Measurements from ENCODE around the gene SRP14. TPM values are rescaled to one million over a fixed set of nuclear protein-coding genes. Genes with fewer than 3 reads are reported as not detected.
"Not testable (repeated sequence)": the region's sequence is repeated elsewhere in the genome, so short reads cannot be mapped to it uniquely, and the experiment has no call there.

The SRP14 gene
- total RNA-seq, 1 experiment from 2014 or later, result 168 TPM

DNA sequence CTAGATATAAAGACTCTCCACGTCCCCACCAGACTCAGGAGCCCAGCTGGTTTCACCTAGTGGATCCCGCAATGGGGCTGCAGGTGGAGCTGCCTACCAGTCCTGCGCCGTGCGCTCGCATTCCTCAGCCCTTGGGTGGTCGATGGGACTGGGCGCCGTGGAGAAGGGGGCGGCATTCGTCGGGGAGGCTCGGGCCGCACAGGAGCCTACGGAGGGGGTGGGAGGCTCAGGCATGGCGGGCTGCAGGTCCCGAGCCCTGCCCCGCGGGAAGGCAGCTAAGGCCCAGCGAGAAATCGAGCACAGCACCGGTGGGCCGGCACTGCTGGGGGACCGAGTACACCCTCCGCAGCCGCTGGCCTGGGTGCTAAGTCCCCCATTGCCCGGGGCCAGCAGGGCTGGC is 35.7 kb upstream of the SRP14 start:
- H3K4me2 ChIP-seq (ENCODE audit: low read length); CTCF ChIA-PET; intact Hi-C loops (cut with micrococcal nuclease); RAD21 ChIA-PET (ENCODE audit: low non-redundant PET in 1 of 2, low total read pairs in 2 of 2, uncharacterized antibody in 2 of 2, unreplicated experiment in 2 of 2); BruUV-seq (replicated peaks); DNase-seq (ENCODE audit: low read depth, low spot score); H3K4me1 ChIP-seq (ENCODE audit: control insufficient read depth in 1 of 2, insufficient read depth in 2 of 2, low read length in 2 of 2); H3K4me3 ChIP-seq (replicated peaks in 1 of 2; ENCODE audit: low read depth in 1 of 2, low read length in 2 of 2); H3K9me3 ChIP-seq (ENCODE audit: control insufficient read depth in 1 of 2, insufficient read depth in 1 of 2, low read depth in 1 of 2, low read length in 2 of 2); H3K9me2 ChIP-seq (ENCODE audit: insufficient read depth); H2AFZ ChIP-seq (ENCODE audit: low read depth, low read length, poor library complexity, severe bottlenecking); H3K36me3 ChIP-seq (ENCODE audit: control insufficient read depth in 1 of 2, insufficient read depth in 2 of 2, low read length in 2 of 2); POLR2A ChIA-PET; H3K27ac ChIP-seq (ENCODE audit: low read depth, low read length); H3K27me3 ChIP-seq (ENCODE audit: insufficient read depth, low read length); ATAC-seq; H3K9ac ChIP-seq (ENCODE audit: low read length); H3K79me2 ChIP-seq (ENCODE audit: insufficient read depth, low read length); H4K20me1 ChIP-seq (ENCODE audit: insufficient read depth): not testable (repeated sequence)

DNA sequence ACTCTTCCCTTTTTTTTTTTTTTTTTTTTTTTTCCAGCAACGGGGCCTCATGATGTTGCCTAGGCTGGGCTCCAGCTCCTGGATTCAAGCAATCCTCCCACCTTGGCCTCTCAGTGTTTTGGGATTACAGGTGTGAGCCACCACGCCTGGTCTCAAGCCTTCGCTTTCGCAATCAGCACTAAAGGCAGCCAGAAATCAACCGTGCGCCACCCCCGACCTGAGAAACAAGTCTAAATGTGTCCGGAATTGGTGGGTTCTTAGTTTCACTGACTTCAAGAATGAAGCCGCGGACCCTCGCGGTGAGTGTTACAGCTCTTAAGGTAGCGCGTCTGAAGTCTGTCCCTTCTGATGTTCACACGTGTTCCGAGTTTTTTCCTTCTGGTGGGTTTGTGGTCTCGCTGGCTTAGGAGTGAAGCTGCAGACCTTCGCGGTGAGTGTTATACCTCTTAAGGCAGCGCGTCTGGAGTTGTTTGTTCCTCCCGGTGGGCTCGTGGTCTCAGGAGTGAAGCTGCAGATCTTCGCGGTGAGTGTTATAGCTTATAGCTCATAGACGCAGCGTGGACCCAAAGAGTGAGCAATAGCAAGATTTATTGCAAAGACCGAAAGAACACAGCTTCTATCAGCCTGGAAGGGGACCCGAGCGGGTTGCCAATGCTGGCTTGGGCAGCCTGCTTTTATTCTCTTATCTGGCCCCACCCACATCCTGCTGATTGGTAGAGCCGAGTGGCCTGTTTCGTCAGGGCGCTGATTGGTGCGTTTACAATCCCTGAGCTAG is 34.9 kb upstream of the SRP14 start:
- H3K9me2 ChIP-seq (ENCODE audit: insufficient read depth); H3K79me2 ChIP-seq (ENCODE audit: insufficient read depth, low read length); DNase-seq (ENCODE audit: low read depth, low spot score); RAD21 ChIA-PET (ENCODE audit: low non-redundant PET in 1 of 2, low total read pairs in 2 of 2, uncharacterized antibody in 2 of 2, unreplicated experiment in 2 of 2); ATAC-seq; H4K20me1 ChIP-seq (ENCODE audit: insufficient read depth); CTCF ChIA-PET; intact Hi-C loops (cut with micrococcal nuclease); H3K4me3 ChIP-seq (replicated peaks in 1 of 2; ENCODE audit: low read depth in 1 of 2, low read length in 2 of 2); BruUV-seq (replicated peaks); H3K9me3 ChIP-seq (ENCODE audit: control insufficient read depth in 1 of 2, insufficient read depth in 1 of 2, low read depth in 1 of 2, low read length in 2 of 2); H3K27ac ChIP-seq (ENCODE audit: low read depth, low read length); H3K36me3 ChIP-seq (ENCODE audit: control insufficient read depth in 1 of 2, insufficient read depth in 2 of 2, low read length in 2 of 2); H3K9ac ChIP-seq (ENCODE audit: low read length); H2AFZ ChIP-seq (ENCODE audit: low read depth, low read length, poor library complexity, severe bottlenecking); H3K4me2 ChIP-seq (ENCODE audit: low read length); H3K27me3 ChIP-seq (ENCODE audit: insufficient read depth, low read length); POLR2A ChIA-PET: not testable (repeated sequence)
- H3K4me1 ChIP-seq (ENCODE audit: control insufficient read depth in 1 of 2, insufficient read depth in 2 of 2, low read length in 2 of 2), result peaks cover 10 to 14% of the 10 kb centered on the region in 2 experiments
